ENCODE measurements around the gene OR9Q1. TPM values are rescaled to one million over a fixed set of nuclear protein-coding genes. Genes with fewer than 3 reads are reported as not detected.

The OR9Q1 gene
- total RNA-seq, 1 donor, result not detected

DNA sequence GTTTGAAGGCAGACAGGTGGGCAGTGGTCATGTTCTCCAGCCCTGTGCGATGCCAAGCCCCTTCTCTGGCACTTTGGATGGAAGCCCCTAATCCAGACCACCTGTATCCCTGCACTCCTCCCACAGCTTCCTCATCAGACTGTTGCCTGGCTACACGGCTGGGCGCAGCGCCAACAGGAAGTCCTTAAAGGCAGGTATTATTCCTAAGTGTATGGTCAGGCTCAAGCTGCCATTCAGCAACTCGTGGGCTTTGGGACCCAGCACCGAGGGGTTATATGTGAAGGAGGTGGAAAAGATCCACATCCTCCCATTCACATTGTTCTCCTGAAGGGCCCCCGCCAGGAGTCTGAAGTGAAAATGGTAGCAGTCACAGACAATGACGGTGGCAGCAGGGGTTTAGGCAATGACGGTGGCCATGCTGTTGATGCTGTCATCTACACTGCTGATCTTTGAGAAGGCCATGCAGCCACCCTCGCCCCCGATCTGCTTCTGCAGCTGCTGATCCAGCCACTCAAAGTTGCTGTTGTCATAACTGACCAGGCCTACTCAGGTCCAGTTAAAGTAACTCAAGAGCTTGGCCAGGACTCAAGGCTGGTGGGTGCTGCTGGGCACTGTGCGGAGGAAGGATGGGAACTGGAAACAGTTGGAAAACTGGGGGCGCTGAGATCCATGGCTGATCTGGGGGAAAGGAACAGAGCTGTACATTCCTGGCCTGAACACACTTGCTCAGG, 34.8 kb downstream of the OR9Q1 start:
- H2AFZ ChIP-seq (ENCODE audit: low read length), result peak overlapping the region; percentile 47
- H3K4me1 ChIP-seq (ENCODE audit: insufficient read depth, low read length), result peaks cover 15% of the 10 kb centered on the region
- TF ChIP-seq, protein P1, sequence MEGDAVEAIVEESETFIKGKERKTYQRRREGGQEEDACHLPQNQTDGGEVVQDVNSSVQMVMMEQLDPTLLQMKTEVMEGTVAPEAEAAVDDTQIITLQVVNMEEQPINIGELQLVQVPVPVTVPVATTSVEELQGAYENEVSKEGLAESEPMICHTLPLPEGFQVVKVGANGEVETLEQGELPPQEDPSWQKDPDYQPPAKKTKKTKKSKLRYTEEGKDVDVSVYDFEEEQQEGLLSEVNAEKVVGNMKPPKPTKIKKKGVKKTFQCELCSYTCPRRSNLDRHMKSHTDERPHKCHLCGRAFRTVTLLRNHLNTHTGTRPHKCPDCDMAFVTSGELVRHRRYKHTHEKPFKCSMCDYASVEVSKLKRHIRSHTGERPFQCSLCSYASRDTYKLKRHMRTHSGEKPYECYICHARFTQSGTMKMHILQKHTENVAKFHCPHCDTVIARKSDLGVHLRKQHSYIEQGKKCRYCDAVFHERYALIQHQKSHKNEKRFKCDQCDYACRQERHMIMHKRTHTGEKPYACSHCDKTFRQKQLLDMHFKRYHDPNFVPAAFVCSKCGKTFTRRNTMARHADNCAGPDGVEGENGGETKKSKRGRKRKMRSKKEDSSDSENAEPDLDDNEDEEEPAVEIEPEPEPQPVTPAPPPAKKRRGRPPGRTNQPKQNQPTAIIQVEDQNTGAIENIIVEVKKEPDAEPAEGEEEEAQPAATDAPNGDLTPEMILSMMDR (IDR thresholded peaks at IDR 0.05; ENCODE audit: extremely low read depth, low read depth, low read length), result no peak
- no peaks in the 10 kb centered on the region for H3K79me2 ChIP-seq (ENCODE audit: insufficient read depth, low read length)
- no peak overlapping the region for H3K4me3 ChIP-seq (ENCODE audit: insufficient read depth, low read length)
- H3K4me2 ChIP-seq (ENCODE audit: insufficient read depth, low read length), result no peak overlapping the region
- H3K27ac ChIP-seq (ENCODE audit: low read depth, low read length), result peak overlapping the region; percentile 68
- no peaks in the 10 kb centered on the region for H3K9me3 ChIP-seq (ENCODE audit: low read depth, low read length)
- DNase-seq (ENCODE audit: insufficient read length, low spot score, missing footprints), result peak; percentile 15
- no peaks in the 10 kb centered on the region for H3K27me3 ChIP-seq (ENCODE audit: insufficient read depth, low read length)
- H4K20me1 ChIP-seq (ENCODE audit: insufficient read depth, low read length), result no peaks in the 10 kb centered on the region
- no peaks in the 10 kb centered on the region for H3K36me3 ChIP-seq (ENCODE audit: insufficient read depth, low read length)

DNA sequence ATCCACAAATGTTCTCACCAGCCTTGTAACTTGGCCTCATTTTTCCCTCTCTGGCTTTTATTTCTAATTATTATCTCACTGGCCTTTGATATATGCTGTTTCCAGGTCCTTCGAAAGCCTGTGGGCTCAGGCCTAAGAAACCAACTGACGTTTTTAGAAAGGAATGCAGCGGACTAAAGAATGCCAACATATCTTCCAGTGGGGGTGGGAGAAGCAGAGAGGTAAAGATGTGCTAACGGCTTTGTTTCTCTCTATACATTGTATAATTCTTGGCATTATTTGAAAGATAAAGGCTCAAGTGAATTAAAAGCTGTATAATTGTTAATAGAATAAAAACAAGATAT, 35.3 kb downstream of the OR9Q1 start:
- no peaks in the 10 kb centered on the region for H4K20me1 ChIP-seq (ENCODE audit: insufficient read depth, low read length)
- H3K4me1 ChIP-seq (ENCODE audit: insufficient read depth, low read length), result peaks cover 15% of the 10 kb centered on the region
- H3K9me3 ChIP-seq (ENCODE audit: low read depth, low read length), result no peaks in the 10 kb centered on the region
- H3K27ac ChIP-seq (ENCODE audit: low read depth, low read length), result peak overlapping the region; percentile 68
- TF ChIP-seq, protein P1 (IDR thresholded peaks at IDR 0.05; ENCODE audit: extremely low read depth, low read depth, low read length), result no peak
- peak; percentile 64 for DNase-seq (ENCODE audit: insufficient read length, low spot score, missing footprints)
- H2AFZ ChIP-seq (ENCODE audit: low read length), result peak overlapping the region; percentile 47
- no peak overlapping the region for H3K4me2 ChIP-seq (ENCODE audit: insufficient read depth, low read length)
- no peaks in the 10 kb centered on the region for H3K36me3 ChIP-seq (ENCODE audit: insufficient read depth, low read length)
- no peaks in the 10 kb centered on the region for H3K79me2 ChIP-seq (ENCODE audit: insufficient read depth, low read length)
- no peak overlapping the region for H3K4me3 ChIP-seq (ENCODE audit: insufficient read depth, low read length)
- no peaks in the 10 kb centered on the region for H3K27me3 ChIP-seq (ENCODE audit: insufficient read depth, low read length)

DNA sequence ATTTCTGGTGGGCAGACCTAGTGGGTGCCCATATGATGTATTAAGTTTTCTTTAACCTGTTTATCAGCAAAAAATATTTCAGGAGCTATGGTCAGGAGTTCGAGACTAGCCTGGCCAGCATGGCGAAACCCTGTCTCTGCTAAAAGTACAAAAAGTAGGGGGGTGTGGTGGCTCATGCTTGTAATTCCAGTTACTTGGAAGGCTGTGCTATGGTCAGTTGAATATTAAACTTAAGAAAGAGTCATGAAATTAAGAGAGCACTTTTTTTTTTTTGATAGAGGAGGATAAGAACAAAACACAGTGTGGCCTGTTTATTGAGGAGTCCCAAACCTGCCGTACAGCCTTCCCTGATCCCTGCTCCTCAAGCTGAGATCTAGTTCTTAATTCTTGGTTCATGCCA, 36.9 kb downstream of the OR9Q1 start:
- no peak overlapping the region for H3K4me3 ChIP-seq (ENCODE audit: insufficient read depth, low read length)
- peaks cover 15% of the 10 kb centered on the region for H3K4me1 ChIP-seq (ENCODE audit: insufficient read depth, low read length)
- no peaks in the 10 kb centered on the region for H3K27me3 ChIP-seq (ENCODE audit: insufficient read depth, low read length)
- H4K20me1 ChIP-seq (ENCODE audit: insufficient read depth, low read length), result no peaks in the 10 kb centered on the region
- no peak for DNase-seq (ENCODE audit: insufficient read length, low spot score, missing footprints)
- H2AFZ ChIP-seq (ENCODE audit: low read length), result no peak overlapping the region
- H3K27ac ChIP-seq (ENCODE audit: low read depth, low read length), result no peak overlapping the region
- no peaks in the 10 kb centered on the region for H3K9me3 ChIP-seq (ENCODE audit: low read depth, low read length)
- no peak overlapping the region for H3K4me2 ChIP-seq (ENCODE audit: insufficient read depth, low read length)
- TF ChIP-seq, protein P1 (IDR thresholded peaks at IDR 0.05; ENCODE audit: extremely low read depth, low read depth, low read length), result no peak
- no peaks in the 10 kb centered on the region for H3K79me2 ChIP-seq (ENCODE audit: insufficient read depth, low read length)
- no peaks in the 10 kb centered on the region for H3K36me3 ChIP-seq (ENCODE audit: insufficient read depth, low read length)

DNA sequence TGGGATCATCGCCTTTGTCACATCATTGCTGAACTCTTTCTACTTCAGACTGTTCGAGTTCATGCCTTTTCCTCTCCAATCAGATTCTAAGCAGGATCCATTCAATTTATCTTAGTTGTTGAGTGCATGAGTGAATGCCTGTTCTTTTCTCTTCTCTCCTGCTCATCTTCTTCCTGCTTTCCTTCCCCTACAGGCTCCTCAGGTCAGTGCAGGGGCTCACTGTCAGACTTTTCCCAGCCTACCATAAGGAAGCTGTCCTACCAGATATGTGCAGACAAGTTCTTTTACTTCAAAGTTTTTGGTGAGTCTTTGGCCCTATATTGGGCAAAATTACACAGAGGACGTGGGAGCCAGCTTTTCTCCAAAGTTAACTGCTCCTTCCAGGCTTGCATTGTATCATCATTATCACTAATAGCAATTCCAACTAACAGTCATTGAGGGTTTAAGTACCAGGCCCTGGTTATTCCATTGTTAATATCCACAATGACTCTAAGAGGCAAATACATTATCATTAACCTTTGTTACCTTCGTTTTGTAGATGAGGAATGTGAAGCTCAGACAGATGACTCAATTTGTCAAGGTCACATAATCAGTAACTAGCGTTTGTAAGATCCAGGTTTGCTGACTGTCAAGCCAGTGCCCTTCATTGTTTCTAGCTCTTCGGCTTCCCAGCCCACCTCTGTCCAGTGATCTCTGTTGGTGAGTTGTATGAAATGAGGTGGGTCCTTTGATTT, 37.4 kb downstream of the OR9Q1 start:
- no peak overlapping the region for H3K4me3 ChIP-seq (ENCODE audit: insufficient read depth, low read length)
- peak overlapping the region; percentile 47 for H3K27ac ChIP-seq (ENCODE audit: low read depth, low read length)
- H2AFZ ChIP-seq (ENCODE audit: low read length), result no peak overlapping the region

More for the DNA sequence above, 37.4 kb downstream of the OR9Q1 start:
- DNase-seq (ENCODE audit: insufficient read length, low spot score, missing footprints), result no peak
- no peaks in the 10 kb centered on the region for H3K27me3 ChIP-seq (ENCODE audit: insufficient read depth, low read length)
- H3K79me2 ChIP-seq (ENCODE audit: insufficient read depth, low read length), result no peaks in the 10 kb centered on the region
- H3K36me3 ChIP-seq (ENCODE audit: insufficient read depth, low read length), result no peaks in the 10 kb centered on the region
- no peaks in the 10 kb centered on the region for H4K20me1 ChIP-seq (ENCODE audit: insufficient read depth, low read length)
- TF ChIP-seq, protein P1 (IDR thresholded peaks at IDR 0.05; ENCODE audit: extremely low read depth, low read depth, low read length), result peak; percentile 10
- H3K4me1 ChIP-seq (ENCODE audit: insufficient read depth, low read length), result peaks cover 15% of the 10 kb centered on the region
- no peak overlapping the region for H3K4me2 ChIP-seq (ENCODE audit: insufficient read depth, low read length)
- no peaks in the 10 kb centered on the region for H3K9me3 ChIP-seq (ENCODE audit: low read depth, low read length)
